IPS-18c (cell line): ENCODE measurements around the gene COL17A1.

Source experiments
- H3K4me3 ChIP-seq: 2 replicates; pipeline ENCODE4 v1.7.0; 2013; ENCODE audit warnings: low read depth, mild to moderate bottlenecking, low read length, moderate library complexity; ENCODE audit not compliant: insufficient read depth
- H3K9me3 ChIP-seq: one replicate; pipeline ENCODE4 v1.6.1; 2013; ENCODE audit warnings: mild to moderate bottlenecking, low read length, moderate library complexity; ENCODE audit not compliant: control insufficient read depth, insufficient read depth

Gene COL17A1

DNA sequence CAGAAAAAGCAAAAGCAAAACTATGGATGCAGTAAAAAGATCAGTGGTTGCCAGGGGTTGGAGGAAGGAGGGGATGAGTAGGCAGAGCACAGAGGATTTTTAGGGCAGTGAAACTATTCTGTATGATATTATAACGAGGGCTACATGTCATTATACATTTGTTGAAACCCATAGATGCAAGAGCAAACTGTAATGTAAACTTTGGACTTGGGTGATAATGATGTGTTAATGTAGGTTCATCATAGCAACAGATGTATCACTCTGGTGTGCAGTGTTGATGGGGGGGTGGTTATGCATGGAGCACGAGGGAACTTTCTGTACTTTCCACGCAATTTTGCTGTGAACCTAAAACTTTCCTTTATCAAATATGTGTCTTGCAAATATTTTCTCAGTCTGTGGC, 95.6 kb downstream of the COL17A1 start:
- H3K4me3 ChIP-seq = no peak overlapping the region
- no peaks in the 10 kb centered on the region for H3K9me3 ChIP-seq

DNA sequence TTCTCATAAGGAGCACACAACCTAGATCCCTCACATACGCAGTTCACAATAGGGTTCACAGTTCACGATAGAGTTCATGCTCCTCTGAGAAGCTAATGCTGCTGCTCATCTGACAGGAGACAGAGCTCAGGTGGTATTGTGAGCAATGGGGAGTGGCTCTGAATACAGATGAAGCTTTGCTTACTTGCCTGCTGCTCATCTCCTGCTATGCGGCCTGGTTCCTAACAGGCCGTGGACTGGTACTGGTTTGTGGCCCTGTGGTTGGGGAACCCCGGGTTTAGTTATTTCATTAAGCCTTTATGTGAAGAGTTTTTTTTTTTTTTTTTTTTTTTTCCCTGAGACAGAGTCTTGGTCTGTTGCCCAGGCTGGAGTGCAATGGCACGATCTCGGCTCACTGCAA, 99.3 kb downstream of the COL17A1 start:
- Histone ChIP-seq H3K4me3 (no peak overlapping the region), H3K9me3 (no peaks in the 10 kb centered on the region)

DNA sequence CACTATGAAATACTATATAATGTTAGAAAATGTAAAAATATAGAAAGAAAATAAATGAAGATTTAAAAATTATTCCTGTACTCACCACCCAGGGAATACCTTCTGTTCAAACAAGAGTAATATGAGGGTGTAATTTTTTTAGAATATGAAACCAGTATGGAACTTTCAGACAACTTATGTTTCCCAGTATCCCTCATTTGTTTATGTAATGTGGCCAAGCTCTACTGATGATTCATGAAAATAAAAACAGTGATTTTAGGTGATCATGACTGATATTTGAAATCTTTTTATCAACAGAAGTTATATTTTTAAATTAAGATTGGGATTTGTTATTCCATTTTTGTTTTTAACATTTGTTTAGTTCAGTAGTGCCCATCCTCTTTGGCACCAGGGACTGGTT, 100.0 kb downstream of the COL17A1 start:
- no peaks in the 10 kb centered on the region for H3K9me3 ChIP-seq

GRCh38 chr10:103983367-103983911, 102.2 kb downstream of the COL17A1 start:
- Histone ChIP-seq H3K9me3 (no peaks in the 10 kb centered on the region), H3K4me3 (no peak overlapping the region)

More for the DNA sequence above, 100.0 kb downstream of the COL17A1 start:
- no peak overlapping the region for H3K4me3 ChIP-seq

GRCh38 chr10:103982639-103983038, 103.0 kb downstream of the COL17A1 start:
- Histone ChIP-seq H3K4me3 (no peak overlapping the region), H3K9me3 (no peaks in the 10 kb centered on the region)
